ENCODE measurements around the gene TBC1D14. TPM values are rescaled to one million over a fixed set of nuclear protein-coding genes. Genes with fewer than 3 reads are reported as not detected.

The TBC1D14 gene
- total and polyA plus RNA-seq, 9 of the 15 experiments (the other 6 are each of a cell fraction or from before 2014, with no cell fraction given) = 2.1 to 59.6 (median 44.8) TPM

DNA sequence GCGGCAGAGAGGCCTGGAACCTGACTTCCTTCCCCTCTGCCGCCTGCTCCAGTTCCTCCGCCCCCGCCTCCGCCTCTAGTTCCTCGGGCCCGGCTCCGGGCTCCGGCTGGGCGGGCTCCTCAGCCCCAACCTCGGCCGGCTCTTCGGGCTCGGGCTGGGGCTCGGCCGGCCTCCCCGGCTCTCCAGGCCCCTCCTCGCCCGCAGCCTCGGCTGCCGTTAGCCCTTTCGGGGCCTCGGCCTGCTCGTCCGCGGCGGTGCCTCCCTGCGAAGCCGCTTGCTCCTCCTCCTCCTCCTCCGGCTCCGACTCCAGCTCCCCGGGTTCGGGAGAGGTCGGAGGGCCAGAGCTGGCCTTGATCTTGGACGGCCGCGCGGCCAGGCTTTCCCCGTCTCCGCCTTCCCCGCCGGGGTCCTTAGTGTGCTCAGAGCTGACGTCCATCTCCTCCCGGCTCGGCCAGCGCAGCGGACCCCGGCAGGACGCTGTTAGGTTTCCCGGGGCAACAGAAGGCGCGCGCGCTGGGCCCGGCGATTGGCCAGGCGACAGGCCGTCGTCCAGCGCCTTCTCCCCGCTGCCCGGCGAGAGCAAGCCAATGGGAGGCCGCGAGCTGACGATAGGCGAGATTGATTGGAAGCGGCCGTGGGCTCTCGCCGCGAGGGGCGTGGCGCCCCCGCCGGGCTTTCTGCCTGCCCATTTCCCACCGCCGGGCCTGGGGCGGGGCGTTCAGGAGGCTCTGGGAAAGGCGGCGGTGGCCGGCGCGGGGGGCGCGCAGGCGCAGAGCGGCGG is 133.1 kb downstream of the TBC1D14 start (continued):
- TF ChIP-seq, protein P1, sequence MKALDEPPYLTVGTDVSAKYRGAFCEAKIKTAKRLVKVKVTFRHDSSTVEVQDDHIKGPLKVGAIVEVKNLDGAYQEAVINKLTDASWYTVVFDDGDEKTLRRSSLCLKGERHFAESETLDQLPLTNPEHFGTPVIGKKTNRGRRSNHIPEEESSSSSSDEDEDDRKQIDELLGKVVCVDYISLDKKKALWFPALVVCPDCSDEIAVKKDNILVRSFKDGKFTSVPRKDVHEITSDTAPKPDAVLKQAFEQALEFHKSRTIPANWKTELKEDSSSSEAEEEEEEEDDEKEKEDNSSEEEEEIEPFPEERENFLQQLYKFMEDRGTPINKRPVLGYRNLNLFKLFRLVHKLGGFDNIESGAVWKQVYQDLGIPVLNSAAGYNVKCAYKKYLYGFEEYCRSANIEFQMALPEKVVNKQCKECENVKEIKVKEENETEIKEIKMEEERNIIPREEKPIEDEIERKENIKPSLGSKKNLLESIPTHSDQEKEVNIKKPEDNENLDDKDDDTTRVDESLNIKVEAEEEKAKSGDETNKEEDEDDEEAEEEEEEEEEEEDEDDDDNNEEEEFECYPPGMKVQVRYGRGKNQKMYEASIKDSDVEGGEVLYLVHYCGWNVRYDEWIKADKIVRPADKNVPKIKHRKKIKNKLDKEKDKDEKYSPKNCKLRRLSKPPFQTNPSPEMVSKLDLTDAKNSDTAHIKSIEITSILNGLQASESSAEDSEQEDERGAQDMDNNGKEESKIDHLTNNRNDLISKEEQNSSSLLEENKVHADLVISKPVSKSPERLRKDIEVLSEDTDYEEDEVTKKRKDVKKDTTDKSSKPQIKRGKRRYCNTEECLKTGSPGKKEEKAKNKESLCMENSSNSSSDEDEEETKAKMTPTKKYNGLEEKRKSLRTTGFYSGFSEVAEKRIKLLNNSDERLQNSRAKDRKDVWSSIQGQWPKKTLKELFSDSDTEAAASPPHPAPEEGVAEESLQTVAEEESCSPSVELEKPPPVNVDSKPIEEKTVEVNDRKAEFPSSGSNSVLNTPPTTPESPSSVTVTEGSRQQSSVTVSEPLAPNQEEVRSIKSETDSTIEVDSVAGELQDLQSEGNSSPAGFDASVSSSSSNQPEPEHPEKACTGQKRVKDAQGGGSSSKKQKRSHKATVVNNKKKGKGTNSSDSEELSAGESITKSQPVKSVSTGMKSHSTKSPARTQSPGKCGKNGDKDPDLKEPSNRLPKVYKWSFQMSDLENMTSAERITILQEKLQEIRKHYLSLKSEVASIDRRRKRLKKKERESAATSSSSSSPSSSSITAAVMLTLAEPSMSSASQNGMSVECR (CRISPR knock-in tag; IDR thresholded peaks at IDR 0.05) = peak; percentile 99
- TF ChIP-seq MTA2 (IDR thresholded peaks at IDR 0.05; ENCODE audit: low read depth) = no peak
- no peak for TF ChIP-seq GATA2 (CRISPR knock-in tag; IDR thresholded peaks at IDR 0.05)
- peak; percentile 14 for TF ChIP-seq PCBP1 (IDR thresholded peaks at IDR 0.05; ENCODE audit: low read depth, low read length, poor library complexity, severe bottlenecking)
- TF ChIP-seq ELK1 (CRISPR knock-in tag; IDR thresholded peaks at IDR 0.05) = no peak
- TF ChIP-seq HES1 (IDR thresholded peaks at IDR 0.05; ENCODE audit: low read depth) = no peak
- TF ChIP-seq YBX1 (IDR thresholded peaks at IDR 0.05) = no peak
- no peak for TF ChIP-seq ZKSCAN3 (CRISPR knock-in tag; IDR thresholded peaks at IDR 0.05)
- peak; percentile 64; the same call in 1 of the 2 replicates for TF ChIP-seq REST (IDR thresholded peaks at IDR 0.05; ENCODE audit: borderline replicate concordance)
- 0 out of 2 replicates have a peak, but pooled peaks have one; percentile 27 for TF ChIP-seq REST (CRISPR knock-in tag; IDR thresholded peaks at IDR 0.05; ENCODE audit: low read depth)

Measured in K562 (cell line).